ENCODE results near the gene EMC10.

EMC10 gene

GRCh38 chr19:50537769-50538230 lies 61.5 kb downstream of the EMC10 start:
- DNase-seq (ENCODE audit: insufficient read length, low spot score) (peak; percentile 80), FAIRE-seq (no peak)
